GM23248 (cell line): ENCODE results near the gene PSMB8.

ENCODE experiments used
- EZH2 ChIP-seq: fragments of 200-600 bp; sonication (generic); IDR thresholded peaks from 2 replicates; pipeline ENCODE4 v1.6.1; 2018; ENCODE audit warnings: antibody characterized with exemption, mild to moderate bottlenecking; ENCODE audit not compliant: insufficient read depth, poor library complexity, severe bottlenecking
- EZH2phosphoT487 ChIP-seq: fragments of 200-600 bp; sonication (generic); IDR thresholded peaks from 2 replicates; pipeline ENCODE4 v1.6.1; 2018; ENCODE audit warnings: antibody characterized with exemption, moderate library complexity, mild to moderate bottlenecking, low read depth; ENCODE audit not compliant: insufficient read depth

DNA sequence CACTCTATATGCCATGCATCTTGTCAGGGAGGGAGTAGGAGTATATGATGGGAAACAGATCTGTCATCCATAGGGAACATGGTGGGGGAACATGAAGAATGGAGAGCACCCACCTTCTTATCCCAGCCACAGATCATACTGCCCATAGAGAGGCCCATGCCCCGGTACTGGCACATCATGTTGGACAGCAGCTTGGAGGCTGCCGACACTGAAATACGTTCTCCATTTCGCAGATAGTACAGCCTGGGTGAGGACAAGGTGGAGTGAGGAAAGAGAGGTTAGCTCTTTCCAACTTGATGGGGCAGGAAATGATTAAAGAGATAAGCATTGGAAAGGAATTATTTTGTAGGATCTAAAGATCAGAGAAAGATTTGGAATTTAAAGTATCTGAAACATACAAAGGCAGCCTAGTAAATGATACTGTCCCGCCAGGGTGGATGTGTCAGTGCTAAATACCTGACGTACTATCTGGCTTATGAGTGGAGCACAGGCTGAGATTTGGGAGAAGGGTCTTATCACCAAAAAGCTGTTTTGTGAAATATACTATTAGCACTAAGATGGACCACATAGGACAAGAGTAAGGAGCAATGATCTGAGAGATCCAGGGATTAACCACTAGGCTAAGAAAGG is 1.7 kb downstream of the PSMB8 start:
- TF ChIP-seq EZH2 (no peak), EZH2phosphoT487 (no peak)
